ENCODE results near the gene ASIC3.
"Not testable (repeated sequence)": the region's sequence is repeated elsewhere in the genome, so short reads cannot be mapped to it uniquely, and the experiment has no call there.

The ASIC3 gene

GRCh38 chr7:151047976-151048815, at the start of gene ASIC3:
TSS of gene ASIC3 (plus strand) at chr7:151048531. CDS start at chr7:151048886, 355 bp downstream.
- DNase-seq, result peak in 1 of 3 experiments; percentile 19

GRCh38 chr7:150999001-150999400, 49.3 kb upstream of the ASIC3 start:
- no peak for DNase-seq

GRCh38 chr7:150999497-151000230, 48.7 kb upstream of the ASIC3 start:
- no peak for DNase-seq

- no peak for DNase-seq
These were observed 47.3 kb upstream of the ASIC3 start for GRCh38 chr7:151000897-151001495.

GRCh38 chr7:151001546-151001945, 46.8 kb upstream of the ASIC3 start:
- DNase-seq, result no peak

- peak in 2 of 3 experiments; percentile 39 to 62 for DNase-seq
These were observed 44.8 kb upstream of the ASIC3 start for GRCh38 chr7:151003572-151003971.

- no peak for DNase-seq
These were observed 42.8 kb upstream of the ASIC3 start for GRCh38 chr7:151005566-151005965.

- no peak for DNase-seq
These were observed 41.6 kb upstream of the ASIC3 start for GRCh38 chr7:151006590-151007300.

- no peak for DNase-seq
These were observed 40.8 kb upstream of the ASIC3 start for GRCh38 chr7:151007469-151007898.

- no peak for DNase-seq
These were observed 40.2 kb upstream of the ASIC3 start for GRCh38 chr7:151008143-151008510.

- DNase-seq, result no peak
These were observed 39.6 kb upstream of the ASIC3 start for GRCh38 chr7:151008511-151009323.

- no peak for DNase-seq
These were observed 38.8 kb upstream of the ASIC3 start for GRCh38 chr7:151009327-151010036.

- DNase-seq, result no peak
These were observed 38.4 kb upstream of the ASIC3 start for GRCh38 chr7:151010037-151010306.

GRCh38 chr7:151010307-151011096, 37.8 kb upstream of the ASIC3 start:
- DNase-seq, result no peak

GRCh38 chr7:151011097-151011409, 37.3 kb upstream of the ASIC3 start:
- DNase-seq, result no peak

- not testable (repeated sequence) for DNase-seq
These were observed 36.7 kb upstream of the ASIC3 start for GRCh38 chr7:151011616-151012015.

GRCh38 chr7:151012031-151012692, 36.2 kb upstream of the ASIC3 start:
- no peak for DNase-seq

- peak; percentile 17 to 82 (median 71) for DNase-seq
These were observed 35.4 kb upstream of the ASIC3 start for GRCh38 chr7:151012911-151013347.

- peak in 1 of 3 experiments; percentile 88 for DNase-seq
These were observed 35.0 kb upstream of the ASIC3 start for GRCh38 chr7:151013356-151013732.
